NK-92 treated with Interleukin-12 subunit alpha and Interleukin-12 subunit beta, amount 100 ng/mL, for 24 hours (cell line): Measurements from ENCODE around the gene TTLL9.
"Not testable (repeated sequence)": the region's sequence is repeated elsewhere in the genome, so short reads cannot be mapped to it uniquely, and the experiment has no call there.

Source experiments
- DNase-seq: peaks from one replicate; lab custom pipeline; 2025; lab: John Stamatoyannopoulos, UW

Gene TTLL9

DNA sequence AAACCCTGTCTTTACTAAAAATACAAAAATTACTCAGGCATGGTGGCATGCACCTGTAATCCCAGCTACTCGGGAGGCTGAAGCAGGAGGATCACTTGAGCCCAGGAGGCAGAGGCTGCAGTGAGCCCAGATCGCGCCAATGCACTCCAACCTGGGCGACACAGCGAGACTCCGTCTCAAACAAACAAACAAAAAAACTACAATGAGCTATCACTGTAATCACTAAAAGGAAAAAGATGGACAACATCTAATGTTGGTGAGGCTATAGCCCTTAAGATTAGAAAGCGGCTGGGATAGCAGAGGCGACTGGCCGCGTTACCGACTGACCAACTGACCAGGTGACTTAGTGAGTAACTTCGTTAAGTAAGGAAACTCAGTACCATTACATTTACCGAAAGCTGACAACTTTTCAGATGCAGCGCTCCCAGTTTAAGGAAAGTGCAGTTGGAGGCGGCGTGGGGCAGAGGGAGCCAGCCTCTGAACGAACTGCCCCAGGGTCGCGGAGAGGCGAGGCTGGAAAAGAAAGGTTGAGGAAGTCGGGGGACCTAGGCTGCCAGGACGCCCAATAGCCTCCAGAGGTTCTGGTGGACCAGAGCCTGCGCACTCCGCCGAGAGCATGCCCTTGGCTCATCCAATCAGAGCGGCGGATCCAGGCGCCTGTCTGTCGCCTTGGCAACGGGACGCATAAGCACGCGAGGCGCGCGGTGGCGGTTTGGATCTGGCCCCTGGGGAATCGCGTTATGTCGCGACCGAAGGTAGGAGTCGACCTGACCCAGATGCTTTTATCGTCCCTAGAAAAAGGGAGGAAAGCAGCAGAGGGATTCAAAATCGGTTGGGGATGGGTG is 8.9 kb downstream of the TTLL9 start:
- DNase-seq: peak; percentile 44

DNA sequence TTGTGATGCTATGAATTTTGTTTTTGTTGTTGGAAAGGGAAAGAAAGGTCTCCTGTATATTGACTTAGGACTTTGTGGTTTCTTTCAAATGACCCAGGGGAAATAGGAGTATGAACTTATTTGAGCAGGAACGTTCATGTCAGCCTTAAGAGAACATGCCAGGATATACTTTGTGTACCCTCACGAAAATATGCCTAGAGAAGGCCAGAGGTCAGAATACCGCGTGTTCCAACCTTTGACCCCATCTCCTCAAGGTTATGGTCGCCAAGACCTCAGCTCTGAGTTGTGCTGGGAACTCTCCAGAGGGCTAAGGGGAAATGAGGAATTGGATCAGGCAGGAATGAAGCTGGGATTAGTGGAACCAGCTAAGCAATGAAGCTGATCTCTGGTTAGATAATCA is 11.5 kb downstream of the TTLL9 start:
- no peak for DNase-seq

DNA sequence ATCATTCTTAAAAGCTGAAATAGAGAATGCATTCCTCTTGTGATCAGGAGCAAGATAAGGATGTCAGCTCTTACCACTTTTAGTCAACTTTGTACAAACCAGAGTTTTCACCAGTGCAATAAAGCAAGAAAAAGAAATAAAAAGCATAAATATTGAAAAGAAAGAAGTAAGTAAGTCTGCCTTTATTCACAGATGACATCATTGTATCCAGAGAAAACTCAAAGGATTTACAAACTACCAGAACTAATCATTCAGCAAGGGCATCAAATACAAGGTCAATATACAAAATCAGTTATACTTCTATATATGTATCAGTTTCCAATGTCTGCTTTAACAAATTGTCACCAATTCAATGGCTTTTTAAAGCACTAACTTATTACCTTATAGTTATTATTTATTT is 13.4 kb downstream of the TTLL9 start:
- no peak for DNase-seq

DNA sequence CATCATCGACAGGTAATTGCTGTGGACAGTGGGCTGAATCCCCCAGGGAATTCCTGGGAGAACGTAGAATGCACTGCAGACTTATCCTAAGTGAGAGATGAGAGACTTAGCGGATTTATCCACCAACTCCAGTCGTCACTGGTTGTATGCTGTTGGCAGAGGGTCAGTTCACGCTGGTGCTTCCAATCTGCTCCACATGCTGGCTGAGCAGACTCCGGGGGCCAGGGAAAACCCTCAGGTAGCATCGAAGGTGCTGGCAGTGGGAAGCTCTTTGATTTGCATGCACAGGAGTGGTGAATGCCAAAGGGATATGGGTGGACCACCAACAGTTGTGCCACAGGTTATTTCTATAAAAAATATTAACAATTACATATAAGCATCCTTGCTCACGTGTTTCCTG is 20.2 kb downstream of the TTLL9 start:
- DNase-seq: no peak

DNA sequence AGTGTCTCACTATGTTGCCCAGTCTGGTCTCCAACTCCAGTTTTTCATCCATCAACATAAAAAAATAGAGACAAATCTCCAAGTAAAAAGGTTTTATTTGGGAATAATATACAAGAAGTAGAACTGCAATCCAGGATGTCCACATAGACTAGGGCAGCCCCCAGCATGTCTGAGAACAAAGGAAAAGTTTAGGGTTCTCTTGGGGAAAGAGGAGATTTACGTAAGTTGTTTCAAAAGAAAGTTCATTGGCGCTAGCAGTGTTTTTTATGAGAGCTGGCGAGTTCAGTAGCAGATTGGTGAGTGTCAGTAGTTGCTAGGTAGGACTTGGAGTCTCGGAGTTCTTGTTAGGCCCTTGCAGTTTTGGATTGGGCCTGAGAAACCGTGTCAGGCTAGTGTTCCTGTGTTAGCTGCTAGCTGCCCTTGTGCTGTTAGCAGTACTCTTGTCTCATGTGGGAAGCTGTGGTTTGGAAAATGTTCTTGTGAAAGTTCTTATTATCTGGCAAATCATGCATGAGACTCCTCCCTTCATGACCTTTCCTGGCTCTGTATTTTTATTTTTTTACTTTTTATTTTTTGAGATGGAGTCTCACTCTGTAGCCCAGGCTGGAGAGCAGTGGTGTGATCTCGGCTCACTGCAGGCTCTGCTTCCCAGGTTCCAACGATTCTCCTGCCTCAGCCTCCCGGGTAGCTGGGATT is 24.7 kb downstream of the TTLL9 start:
- DNase-seq: no peak

DNA sequence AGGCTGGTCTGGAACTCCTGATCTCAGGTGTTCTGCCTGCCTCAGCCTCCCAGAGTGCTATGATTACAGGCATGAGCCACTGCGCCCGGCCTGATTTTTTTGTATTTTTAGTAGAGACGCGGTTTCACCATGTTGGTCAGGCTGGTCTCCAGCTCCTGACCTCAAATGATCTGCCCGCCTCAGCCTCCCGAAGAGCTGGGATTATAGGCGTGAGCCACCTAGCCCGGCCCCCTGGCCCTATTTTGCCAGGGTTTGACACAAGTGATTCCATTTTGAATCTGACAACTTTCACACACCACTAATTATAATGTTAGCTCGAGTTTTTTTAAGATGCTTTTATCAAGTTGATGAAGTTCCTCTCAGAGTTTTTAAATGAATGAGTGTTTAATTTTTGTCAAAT is 25.6 kb downstream of the TTLL9 start:
- DNase-seq: no peak

DNA sequence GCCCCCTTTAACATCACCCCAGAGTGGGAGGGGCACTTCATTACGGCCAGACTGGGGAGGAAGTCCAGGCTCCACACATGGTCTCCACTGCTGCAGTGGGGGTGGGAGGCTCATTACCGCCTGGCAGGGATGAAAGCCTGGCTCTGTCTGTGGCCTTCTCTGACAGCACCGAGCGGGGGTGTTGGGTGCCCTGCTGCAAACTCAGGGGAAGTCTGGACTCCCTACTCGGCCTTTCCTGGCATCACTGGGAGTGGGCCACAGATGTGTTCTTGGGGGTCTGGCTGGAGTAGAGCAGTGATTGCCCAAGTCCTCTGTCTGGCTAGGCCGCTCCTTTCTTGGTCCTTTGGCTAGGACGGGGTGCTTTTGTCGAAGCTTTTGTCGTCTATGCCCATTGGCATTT is 27.1 kb downstream of the TTLL9 start:
- no peak for DNase-seq

DNA sequence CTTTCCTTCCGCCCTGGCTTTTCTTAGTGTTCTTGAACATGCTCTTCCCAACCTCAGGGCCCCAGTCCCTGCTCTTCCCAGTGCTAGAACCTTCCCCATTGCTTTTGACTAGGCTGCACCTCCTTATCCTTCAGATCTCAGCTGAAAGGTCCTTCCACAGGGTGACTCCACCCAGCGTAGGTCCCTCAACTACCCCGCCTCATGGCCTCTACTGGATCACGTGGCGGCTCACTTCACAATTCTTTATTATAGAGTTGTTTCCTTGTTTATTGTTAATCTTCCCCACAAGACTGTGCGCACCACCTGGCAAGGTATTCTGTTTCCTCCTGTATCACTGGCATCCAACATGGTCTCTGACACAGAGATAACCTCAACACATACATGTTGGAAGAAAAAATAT is 31.2 kb downstream of the TTLL9 start:
- DNase-seq: no peak

DNA sequence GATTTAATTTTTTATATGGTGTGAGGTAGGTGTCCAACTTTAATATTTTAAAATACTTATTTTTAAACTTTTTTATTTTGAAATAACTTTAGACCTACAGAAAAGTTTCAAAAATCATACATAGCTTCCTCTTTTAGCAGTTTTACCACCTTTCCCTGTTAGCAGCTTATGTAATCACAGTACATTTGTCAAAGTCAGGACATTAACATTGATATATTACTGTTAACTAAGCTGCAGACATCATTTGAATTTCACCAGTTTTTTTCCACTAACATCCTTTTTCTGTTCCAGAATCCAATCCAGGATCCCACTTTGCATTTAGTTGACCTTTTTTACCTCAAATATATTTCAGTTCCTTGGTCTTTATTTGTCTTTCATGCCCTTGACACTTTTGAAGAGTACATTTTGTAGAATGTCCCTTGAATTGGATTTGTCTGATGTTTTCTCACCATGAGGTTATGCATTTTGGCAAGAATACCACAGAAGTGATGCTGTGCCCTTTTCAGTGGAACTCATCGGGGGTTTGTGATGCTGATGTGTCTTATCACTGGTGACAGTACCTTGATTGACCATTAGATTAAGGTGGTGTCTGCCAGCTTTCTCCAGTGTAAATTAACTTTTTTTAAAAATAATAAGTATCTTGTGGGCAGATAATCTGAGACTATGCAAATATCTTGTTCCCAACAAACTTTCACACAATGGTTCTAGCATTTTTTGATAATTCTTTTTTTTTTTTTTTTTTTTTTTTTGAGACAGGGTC is 33.4 kb downstream of the TTLL9 start:
- no peak for DNase-seq

DNA sequence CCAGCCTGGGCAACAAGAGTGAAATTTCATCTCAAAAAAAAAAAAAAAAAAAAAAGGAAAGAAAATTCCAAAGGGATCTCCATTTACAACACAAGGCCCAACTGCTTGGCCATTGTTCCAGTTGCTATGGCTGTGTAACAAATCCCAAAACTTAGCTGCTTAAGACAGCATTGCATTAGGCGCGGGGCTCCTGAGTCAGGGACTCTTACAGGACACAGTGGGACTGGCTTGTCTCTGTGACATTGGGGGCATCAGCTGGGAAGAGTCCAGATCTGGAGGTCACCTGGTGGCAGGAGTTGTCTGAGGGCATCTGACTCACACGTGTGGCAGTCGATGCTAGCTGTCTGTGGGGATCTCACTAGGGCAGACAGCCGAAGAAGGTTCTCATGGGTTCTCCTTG is 35.6 kb downstream of the TTLL9 start:
- no peak for DNase-seq

DNA sequence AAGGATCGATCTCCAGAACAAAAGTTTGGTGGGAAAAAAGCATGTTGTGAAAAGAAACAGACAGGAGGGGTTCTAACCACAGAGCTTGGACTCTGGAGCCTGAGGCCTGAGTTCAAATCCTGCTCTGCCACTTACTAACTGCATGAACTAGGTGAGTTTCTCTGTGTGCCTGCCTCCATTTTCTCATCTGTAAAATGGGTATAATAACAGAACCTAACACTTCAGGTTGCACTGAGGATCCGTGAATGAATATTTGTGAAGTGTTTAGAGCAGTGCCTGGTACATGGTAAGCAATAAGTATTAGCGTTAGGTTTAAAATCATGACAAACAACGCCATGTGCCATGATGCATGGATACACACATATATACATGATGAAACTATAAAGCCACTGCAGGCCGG is 36.6 kb downstream of the TTLL9 start:
- DNase-seq: no peak

DNA sequence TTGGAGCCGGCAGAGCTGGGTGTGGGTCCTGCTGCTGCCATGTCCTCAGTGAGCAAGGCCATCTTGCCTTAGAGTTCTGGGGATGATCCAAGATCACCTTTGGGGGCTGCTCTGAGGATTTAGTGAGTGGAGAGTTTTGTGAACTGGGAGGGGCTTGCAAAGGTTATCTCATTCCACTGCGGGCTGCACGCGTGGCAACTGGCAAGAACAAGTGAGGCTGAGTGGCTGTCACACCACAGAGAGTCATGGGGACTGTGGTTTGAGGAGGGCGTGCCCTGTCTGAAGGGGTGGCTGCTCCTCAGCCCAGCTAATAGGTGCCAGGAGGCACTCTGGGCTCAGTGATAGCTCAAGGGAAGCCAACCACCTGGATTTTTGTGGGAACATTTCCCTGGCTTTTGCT is 37.6 kb downstream of the TTLL9 start:
- DNase-seq: no peak

DNA sequence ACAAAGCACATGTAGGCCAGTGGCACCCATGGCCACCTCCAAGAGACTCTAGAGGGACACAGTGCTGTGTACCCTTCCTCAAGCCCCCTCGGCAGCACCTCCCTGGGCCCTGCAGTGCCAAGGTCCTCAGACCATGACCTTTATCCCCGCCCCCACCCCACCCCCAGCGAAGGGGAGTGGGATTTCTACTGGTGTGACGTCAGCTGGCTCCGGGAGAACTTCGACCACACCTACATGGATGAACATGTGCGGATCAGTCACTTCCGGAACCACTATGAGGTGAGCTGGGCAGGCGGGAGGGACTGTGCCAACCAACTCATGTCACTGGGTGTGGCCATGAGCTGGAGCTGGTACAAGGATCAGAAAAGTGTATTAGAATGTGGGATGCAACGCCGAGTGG is 38.0 kb downstream of the TTLL9 start:
- DNase-seq: no peak

DNA sequence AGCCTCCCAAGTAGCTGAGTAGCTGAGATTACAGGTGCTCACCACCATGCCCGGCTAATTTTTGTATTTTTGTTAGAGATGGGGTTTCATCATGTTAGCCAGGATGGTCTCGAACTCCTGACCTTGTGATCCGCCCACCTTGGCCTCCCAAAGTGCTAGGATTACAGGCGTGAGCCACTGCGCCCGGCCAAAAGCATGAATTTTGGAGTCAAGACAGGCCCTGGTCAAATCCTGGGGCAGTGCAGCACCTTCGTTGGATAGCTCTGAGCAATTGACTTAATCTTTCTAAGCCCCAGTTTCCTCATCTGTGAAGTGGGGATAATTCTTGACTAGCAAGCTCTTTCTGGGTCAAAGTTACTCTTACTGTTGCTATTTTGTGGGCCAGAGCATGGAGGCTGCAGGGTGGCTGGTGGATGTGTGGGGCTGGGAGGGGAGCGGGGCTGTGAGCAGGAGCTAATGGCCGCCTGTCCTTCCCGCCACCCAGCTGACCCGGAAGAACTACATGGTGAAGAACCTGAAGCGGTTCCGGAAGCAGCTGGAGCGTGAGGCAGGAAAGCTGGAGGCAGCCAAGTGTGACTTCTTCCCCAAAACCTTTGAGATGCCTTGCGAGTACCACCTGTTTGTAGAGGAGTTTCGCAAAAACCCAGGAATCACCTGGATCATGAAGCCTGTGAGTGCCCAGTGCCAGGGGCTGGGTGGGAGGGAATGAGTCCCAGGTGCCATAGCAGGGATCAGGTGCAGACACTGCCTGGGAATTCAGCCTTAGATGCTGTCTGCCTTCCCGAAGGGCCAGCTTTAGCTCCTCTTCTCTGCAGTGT is 39.0 kb downstream of the TTLL9 start:
- no peak for DNase-seq

DNA sequence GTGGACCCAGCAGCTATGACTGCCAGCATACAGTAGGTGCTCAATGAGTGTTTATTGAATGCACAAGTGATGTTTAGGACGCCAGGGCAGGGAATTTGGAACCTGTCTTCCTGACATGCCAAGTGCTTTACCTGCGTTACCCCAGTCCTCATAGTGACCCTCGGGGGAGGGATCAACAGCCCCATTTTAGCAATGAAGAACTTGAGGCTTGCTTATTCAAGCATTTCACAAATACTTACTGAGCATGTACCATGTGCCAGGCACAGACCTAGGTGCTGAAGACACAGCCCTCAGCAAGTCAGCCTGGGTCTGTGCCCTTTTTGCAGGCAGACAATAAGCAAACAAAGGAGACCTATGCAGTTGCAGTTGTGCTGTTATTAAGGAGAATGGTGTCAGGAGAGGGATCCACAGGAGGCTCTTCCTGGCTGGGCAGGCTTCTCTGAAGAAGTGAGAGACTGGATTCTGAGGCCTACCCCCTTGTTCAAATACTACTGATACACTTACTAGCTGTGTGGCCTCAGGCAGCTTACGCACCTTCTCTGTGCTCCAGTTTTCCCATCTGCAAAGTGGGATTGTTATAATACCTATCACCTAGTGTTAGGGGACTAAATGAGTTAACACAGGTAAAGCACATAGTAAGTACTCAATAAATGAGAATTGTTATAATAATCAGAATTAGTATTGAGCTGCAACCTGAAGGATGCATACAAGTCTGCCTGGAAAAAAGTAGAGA is 39.8 kb downstream of the TTLL9 start:
- no peak for DNase-seq

DNA sequence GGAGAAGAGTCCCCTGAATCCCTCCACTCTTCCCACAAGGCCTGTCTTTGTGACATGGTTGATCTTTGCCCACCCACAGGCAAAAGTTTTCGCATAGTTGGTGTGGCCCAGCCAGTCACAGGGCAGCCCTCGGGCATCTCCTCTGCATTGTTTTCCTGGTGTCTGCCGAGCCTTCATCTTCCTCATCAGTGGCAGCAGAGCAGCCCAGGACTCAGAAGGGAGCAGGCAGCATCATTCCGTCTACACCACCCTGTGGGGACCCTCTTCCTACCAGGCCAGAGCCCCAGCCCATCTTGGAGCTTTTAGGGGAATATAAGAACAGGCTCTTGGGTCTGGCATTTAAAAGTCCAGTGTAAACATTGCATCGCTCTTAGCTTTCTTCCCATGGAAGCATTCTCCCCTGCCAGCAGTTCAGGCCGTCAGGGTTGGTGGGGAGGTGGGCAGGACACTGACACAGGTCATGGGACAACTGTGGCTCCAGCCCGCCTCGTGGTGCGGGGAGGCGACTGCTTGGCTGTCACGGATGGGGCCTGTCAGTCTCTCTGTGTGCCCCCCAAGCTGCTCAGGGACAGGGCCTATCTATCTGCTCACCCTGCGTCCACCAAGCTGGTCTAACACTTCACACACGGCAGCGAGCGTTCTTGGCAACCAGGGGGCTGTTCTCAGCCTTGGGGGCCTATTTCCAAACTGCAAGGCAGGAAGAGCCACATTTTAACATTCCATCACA is 43.2 kb downstream of the TTLL9 start:
- DNase-seq: no peak

DNA sequence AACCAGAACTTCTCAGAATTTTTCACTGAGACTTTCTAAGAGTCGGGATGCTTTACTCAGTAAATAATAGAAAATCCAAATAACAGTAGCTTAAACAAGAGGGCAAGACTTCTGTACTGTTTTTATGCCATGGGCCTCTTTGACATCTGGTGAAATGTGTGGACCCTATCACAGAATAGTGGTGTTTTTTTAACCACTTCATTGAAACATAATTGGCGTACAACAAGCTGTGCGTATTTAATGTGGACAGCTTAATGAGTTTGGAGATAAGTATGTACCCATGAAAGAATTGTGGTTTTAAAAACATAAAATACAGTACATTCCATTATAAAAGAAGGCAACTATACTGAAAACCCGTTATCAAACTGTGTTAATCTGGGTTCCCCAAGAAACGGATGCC is 43.7 kb downstream of the TTLL9 start:
- DNase-seq: no peak

DNA sequence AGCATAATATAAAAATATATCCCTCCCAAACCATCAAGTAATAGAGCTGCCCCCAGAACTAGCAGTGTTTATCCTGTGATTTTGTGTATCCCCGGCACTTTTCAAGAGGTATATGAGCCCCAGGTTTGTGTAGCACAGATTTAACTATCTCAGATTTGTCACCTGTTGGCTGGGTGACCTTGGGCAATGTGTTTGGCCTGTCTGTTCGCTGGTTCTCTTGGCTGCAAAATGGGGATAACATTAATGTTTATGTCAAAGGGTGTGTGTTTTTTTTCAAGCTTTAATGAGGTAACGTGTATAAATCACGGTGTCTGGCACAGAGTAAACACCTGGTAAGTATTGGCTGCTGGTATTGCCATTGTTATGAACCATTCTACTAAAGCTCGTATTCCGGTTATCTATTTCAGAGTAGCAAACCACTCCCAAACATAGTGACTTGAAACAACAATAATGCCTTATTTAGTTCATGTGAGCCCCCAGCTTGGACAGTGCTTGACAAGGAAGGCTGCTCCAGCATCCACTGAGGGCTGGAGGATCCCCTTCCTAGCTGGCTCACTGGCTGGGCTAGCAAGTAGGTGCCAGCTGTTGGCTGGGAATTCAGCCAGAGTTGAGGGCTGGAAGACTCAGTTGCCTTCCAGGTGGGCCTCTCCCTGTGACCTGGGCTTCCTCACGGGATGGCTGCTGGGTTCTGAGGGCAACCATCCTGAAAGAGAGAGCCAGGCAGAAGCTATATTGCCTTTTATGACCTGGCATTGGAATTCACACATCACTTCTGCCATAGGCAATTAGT is 45.3 kb downstream of the TTLL9 start:
- no peak for DNase-seq

DNA sequence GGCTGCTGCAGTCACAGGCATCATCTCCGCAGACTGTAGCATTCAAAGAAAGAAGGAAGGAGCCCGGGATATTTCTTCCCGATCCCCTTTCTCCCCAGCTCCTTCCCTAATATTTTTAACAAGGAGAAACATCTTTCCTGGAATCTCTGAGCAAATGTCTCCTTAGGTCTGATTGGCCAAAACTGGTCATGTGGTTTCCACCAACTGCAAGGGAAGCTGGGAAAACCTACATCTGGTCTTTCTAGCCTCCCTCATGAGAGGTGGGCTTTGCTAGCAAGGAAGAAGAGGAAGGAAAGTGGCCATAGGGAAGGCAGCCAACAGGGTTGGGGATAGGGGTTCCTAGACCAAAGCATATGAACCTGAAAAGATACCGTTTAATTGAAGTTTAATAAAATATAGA is 46.3 kb downstream of the TTLL9 start:
- no peak for DNase-seq

DNA sequence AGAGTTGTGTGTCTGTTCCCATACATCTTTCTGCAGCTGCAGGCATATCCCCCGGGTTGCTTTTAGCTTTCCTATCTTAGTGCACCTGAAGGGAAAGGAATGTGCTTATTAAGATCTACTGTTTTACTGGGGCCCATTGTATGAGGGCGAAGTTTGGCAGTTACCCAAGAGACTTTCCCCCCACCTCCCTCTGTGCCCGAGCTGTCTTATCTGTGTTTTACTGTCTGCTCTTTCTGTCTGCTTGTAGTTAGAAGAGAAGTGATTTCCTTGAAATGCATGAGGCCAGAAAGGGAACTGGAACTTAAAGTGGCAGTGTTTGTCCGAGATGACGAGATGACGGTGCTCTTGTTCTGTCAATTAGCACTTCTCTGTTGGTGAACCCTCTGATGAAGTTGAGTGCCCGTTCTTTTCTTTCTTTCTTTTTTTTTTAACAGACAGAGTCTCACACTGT is 47.6 kb downstream of the TTLL9 start:
- DNase-seq: not testable (repeated sequence)
